Activated gamma-delta T cell treated with anti-CD3 and anti-CD28 coated beads, Interleukin-2, amount 50 U/mL, for 16 hours (primary cell): Measurements from ENCODE around the gene BICC1.
"Not testable (repeated sequence)": the region's sequence is repeated elsewhere in the genome, so short reads cannot be mapped to it uniquely, and the experiment has no call there.

Experiments used
- DNase-seq: peaks from one replicate; pipeline ENCODE4 v3.0.0-alpha.2; 2020; ENCODE audit warnings: low read depth

BICC1 gene

DNA sequence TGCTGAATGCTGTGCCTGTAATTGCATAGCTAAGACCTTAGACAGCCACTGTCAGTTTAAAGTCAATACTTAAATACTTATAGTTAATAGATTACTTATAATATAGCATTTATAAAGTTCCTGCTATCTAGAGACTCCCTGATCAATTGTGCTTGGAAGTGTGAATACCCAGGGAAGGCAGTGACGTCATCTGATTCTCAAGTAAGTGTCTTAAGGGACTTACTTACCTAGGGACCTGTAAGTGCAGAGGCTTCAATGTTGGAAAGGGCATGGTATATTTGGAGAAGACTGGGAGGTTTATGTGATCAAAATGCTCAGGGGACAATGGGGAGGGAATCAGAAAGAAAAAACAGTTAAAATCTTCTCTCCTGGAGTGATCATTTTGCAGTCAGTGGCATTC lies 55.0 kb downstream of the BICC1 start:
- DNase-seq = no peak

DNA sequence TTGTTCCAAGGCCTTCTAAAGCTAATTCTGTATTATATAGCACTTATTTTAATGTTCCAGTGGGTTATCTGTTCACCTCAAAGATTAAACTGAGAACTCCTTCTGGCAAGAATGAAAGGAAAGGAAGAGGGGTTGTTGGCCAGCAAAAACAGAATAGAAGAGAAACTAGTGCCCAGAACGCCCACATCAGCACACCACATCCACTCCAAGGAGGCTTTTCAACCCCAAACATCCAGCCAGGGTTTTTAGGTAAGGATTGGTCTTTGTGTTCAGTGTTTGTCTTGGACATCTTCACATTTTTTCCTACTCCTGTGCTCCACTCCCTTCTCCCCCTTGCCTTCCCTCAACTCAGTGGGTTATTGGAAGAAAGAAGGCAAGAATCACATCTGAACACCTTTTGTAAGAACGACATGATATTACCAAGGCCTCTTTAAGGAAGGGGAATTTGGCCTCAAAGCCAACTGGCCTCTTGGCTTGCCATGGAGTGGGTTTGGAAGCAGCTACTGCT lies 55.8 kb downstream of the BICC1 start:
- no peak for DNase-seq

DNA sequence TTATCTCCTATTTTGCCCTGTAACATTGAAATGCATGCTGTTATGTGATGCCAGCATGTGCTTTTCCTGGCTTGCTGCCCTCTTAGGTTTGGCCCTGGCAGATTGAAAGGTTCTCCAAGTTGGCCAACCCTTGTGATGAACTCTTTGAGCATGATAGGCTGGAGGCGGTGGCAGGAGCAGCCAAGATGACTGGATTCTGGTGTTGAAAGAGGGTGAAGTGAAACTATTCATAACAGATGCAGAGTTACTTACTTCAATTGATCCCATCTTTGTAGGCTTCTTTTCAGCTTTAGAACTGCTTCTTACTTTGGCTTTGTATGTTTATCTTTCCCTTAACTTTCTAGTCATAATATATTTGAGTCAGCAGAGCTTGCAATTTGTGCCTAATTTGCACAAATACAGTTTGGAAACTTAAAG lies 57.6 kb downstream of the BICC1 start:
- DNase-seq = no peak

DNA sequence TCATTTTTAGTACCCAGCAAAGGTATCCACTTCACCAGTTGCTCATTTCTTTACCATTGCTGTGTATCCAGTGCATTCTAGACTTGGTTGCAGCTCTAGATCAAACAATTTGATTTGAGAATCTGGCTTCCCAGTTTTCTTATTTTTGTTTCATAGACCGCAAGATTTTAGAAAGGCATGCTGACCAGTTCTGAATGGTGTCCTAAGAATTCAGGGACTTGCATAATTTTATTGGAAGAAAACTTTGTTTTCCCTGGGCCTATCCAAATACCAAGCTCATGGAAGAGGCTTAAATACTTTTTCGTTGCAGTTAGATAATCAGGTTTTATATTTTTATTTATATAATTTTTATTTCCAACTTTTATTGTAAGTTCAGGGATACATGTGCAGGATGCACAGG lies 58.3 kb downstream of the BICC1 start:
- DNase-seq = no peak

DNA sequence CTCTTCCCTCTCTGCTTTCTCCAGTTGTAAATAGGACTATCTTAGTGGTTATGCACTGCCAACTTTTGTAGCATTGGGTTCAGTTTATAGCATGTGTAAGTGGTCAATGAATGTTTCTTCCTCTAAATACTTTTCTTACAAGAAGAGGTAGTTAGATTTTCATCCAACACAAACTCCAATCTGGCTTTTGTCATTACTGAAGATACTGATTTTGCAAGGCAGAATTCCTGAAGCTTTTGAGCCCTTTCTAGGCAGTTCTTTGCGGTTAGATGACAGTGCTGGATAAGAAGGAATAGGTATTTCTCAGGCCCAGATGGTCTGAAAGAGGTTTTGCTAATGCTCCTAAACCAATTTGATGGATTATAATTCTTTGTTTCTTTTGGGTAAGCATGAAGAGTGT lies 60.5 kb downstream of the BICC1 start:
- DNase-seq = no peak

DNA sequence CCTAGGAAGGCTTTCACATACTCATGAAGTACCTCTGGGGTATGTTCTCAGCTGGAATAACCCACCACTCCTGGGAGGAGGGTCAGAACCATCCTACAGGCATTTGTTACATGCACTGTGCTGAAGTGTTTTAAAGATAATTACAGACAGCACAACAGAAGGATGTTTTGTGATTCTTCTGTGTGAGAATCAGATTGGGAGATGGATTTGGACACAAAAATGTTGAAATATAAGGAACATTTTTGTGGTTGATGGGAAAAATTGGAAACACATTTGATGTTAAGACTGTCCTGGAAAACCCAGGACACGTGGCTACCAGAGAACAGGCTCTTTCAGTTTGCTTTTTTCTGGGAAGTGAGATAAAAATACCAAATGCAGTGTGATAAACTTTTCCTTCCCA lies 61.4 kb downstream of the BICC1 start:
- no peak for DNase-seq

DNA sequence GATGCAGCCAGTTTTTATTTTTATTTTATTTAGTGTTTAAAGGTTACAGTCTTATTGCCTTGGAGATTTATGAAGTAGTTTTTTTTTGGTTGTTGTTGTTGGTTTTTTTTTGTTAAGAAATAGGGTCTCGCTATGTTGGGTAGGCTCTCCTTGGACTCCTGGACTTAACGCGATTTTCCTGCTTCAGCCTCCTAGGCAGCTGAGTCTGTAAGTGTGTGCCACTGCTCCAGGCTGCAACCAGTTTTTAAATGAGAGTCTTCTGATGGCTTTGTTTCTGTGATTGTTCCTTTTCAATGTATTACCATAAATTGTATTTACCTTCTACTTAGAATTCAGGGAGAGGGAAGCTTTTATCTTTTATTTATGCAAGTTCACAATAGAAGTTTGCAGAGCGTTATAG lies 62.8 kb downstream of the BICC1 start:
- DNase-seq = no peak

DNA sequence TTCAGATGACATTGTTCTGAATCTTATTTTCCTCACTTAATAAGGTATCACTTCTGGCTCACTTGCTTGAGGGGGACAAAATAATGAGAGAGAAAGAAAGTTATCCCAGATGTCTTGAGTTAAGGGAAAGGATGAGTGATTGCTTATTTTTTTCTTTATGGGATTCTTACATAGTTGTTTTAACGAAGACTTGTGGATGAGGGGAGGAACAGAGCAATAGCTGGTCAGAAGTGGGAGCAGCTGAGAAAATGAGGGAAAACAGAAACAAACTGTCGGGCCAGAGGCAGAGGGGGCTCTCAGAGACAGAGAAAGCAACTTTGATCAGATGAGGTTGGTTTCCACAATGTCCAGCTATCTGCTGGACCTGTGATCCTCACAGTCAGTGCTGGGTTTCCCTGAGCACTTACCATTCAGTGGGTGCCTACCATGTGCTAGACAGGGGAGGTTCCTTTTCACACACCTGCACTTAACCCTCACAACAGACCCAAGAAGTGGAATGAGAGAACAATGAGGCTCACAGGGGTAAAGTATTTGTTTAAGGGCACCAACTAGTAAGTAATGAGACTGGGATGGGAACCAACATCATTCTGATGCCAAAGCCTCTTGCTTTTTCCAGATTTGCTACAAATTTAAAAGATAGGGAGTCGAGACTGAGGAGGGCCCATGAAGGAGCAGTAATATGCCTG lies 64.2 kb downstream of the BICC1 start:
- no peak for DNase-seq

DNA sequence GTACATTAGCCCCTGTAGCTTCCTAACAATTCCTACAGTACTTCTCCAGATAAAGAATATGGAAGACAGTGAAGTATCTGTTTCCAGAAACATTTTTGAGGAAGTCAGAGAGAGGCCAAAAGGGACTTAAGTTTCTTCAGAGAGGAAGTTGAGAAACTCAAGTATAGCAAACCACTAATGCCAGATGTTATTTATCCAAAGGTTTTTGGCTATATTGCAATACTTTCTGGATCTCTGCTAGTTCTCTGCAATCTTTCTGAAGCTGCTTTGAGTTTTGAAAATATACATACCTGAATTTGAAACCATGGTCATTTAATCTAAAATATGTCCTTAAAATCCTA lies 64.7 kb downstream of the BICC1 start:
- no peak for DNase-seq

DNA sequence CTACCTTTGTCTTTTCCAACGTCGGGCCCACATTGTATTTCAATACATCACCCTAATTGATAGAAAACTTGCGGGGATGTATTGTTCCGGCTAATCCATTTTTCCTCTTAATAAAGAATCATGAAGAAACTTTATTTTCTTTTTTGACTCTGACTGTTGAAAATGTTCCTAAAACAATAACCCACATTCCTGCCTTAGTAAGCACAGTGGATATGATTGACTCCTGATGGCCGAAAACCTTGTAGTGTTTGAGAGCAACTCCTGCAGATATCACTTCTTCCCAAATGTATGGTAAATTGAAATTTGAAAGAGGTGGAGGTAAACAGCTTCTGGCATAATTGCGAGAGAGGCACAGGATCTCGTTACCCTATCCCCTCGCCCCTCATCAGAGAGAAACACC lies 65.7 kb downstream of the BICC1 start:
- no peak for DNase-seq

DNA sequence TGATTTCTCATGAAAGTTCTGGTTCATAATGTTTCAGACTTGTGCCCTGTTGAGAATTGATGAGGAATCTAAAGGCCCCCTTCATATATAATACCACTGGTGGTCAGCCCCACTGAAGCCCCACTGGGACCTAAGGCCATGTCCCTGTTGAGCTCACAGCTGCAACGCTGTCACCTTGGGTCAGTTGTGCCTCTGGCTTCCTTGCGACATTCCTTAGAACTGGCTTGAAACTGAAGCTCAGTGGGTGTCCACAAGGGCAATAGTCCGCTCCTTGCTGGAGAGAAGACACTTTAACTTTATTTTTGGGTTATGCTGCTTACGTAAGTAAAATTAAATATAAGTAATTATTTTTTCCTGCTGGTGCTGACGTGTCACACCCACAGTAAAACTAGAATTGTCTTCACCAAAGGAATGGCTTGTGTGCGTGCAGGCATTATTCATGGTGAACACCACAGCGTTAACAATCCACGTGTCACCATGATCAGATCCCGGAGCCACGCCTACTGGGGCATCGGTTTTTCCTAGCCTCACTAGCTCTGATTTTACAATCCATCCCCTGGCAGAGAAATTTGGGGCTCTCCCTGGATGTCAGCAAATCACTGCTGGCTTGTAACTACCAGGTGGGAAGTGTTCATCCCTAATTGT lies 66.5 kb downstream of the BICC1 start:
- DNase-seq = no peak

DNA sequence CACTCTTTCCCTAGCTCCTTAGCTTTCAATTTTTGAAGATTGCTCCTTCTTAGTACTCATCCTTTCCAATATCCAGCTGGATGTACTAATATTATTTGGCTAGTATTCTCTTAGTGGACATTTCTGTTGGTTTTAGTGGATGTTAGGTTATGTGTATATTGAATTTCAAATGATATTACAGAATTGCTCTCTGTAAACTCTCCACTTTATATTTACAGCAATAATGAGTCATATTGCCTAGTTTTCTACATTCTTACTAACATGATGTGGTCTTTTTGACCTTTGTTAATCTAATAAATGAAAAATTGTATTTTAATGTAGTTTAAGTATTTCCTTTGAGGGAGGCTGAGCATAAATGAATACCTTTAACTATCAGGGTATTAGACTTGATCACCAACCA lies 69.4 kb downstream of the BICC1 start:
- DNase-seq = no peak

DNA sequence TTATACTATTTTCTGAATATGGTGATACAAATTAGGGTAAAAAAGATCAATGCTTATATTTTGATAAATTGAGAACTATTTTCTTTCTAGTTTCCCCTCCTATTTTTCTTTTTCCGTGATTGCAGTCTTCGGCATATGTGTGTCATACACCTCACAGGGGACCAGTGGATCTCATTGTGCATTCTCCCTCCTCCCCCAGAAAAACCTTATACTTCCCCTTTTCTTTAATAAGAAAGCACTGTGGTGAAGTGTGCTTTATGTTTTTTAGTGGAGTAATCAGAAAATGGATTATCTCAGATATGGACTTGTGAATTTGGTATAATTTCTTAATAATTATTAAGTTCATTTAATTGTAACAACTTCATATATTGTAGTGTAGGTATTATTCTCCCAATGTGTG lies 72.8 kb downstream of the BICC1 start:
- no peak for DNase-seq

DNA sequence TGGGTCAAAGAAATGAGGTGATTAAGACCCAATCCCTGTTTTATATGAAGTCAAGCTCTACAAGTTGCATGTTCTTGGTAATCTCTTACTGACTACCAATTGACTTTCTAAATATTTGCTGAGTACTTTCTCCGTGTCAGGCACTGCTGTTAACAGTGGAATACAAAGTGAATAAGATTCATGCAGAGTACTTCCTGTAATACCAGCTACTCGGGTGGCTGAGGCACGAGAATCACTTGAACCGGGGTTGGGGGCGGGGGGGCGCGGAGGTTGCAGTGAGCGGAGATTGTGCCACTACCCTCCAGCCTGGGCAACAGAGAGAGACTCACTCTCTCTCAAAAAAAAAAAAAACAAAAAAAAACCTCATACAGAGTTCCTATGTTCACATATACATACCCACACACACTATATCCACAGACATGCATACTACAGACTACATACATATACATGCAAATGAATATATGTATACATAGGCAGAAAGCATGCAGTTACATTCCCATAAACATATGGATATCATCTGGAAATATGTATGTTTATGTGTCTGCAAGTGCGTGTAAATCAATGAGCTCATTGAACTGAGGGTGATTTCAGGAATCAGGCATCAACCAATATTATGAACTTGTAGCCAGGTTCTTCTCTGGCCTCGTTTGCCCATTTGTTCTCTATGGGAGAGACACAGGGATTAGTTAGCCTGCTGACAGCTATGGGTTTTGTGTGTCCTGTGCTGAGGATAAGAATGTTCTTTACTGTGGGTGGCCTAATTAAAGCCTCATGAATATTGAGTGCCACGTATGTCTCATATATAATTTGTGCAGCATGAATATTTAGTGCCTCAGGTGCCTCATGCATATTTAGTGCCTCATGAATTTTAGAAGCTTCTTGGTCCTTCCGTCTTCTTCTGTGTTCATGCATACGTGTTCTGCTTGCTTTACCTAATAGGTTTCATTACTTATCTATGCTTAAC lies 73.9 kb downstream of the BICC1 start:
- no peak for DNase-seq

DNA sequence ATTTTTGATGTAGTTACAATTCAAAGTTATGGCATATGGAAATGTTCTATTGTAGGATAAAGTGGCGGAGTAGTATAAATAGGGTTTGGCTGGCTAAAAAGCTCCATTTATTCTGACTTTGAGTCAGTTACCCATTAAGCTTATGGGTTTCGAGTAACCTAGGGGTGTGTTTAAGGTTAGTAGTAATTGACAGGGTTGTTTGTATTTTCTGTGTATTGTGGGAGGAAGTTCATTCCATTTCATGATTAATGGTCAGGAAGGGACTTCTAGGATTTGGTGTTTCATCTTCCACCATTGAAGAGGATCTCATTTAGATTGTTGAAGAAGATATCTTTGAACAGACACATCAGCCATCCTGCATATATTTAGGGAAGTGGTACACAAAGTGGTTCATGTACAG lies 75.0 kb downstream of the BICC1 start:
- no peak for DNase-seq

DNA sequence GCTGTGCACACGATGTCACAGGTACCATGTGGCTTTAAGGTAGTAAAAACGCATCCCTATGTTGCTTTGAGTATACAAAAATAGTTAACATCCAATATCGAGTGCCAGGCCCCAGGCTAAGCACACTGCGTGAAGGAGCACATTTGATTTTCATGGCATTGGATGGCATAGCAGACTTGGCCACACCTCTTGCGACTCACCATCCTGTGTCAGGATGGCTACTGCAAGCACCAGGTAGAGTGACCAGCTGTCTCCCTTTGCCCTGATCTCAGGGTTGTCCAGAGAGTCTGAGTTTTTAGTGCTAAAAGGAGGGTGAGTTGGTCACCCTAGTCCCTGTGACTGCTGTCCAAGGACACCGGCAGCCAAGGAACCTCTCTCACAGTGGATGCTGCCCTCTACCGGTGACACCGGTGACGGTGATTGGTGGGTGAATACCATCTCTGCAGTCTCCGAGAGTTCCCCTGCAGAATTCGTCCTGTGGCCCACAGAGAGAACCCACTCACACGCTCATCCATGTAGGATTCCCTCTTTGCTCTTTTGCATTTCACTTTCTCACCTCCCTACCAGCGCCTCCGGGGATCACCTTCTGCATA lies 76.1 kb downstream of the BICC1 start:
- no peak for DNase-seq

DNA sequence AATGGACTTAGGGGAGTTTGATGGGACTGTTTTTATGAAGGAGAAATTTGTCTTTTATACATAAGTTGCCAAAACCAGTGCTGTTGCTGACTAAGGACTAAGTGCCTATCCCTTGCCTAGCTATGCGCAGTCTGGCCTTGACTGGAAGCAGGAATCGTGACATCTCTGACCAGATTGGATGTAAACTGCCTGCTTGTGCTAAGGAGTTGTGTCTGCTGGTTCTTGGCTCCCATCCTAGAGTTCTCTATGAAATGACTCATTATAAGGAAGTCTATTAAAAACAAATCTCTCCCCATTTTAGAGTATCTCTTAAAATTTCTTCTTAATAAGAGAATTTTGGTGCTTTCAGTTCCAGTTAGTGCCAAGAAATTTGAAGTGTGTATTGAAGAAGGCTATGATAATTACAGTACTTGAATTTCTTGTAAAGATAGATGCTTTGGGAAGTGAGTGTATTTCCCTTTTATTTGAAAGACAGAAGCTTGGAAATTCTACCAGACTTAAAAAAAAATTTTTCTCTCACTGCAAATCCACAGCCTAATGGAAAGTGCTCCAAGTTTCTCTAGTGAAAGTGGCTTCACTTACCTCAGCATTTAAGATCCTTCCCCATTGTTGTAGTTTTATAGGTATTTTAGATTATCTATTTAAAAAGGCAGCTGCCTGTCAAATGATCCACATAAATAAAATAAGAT lies 77.6 kb downstream of the BICC1 start:
- DNase-seq = no peak

DNA sequence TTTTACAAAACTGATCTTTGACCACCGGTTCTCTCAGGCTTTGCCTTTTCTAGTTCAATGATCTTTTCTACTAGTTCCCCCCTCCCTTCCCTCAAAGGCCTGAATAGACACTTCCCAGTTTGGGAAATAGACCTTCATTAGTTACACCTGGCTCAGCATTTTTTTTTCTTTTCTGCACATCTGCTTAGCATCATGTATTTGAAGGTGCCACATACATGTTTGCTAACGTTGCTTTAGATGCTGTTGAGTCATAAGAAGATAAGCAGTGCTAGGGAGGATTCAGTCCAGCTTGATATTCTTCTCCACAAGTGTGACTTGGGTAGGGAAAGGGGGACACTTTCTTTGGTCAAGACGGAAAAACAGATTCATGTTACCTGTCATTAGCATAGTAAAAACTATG lies 78.3 kb downstream of the BICC1 start:
- DNase-seq = no peak

DNA sequence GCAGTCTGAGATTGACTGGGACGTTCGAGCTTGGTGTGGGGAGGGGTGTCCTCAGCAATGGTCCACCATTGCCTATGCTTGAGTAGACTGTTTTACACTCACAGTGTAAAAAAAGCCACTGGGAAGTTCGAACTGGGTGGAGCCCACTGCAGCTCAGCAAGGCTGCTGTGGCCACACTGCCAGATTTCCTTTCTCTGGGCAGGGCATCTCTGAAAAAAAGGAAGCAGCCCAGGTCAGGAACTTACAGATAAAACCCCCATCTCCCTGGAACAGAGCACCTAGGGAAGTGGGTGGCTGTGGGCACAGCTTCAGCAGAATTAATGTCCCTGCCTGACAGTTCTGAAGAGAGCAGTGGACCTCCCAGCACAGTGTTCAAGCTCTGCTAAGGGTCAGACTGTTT lies 80.3 kb downstream of the BICC1 start:
- DNase-seq = no peak

DNA sequence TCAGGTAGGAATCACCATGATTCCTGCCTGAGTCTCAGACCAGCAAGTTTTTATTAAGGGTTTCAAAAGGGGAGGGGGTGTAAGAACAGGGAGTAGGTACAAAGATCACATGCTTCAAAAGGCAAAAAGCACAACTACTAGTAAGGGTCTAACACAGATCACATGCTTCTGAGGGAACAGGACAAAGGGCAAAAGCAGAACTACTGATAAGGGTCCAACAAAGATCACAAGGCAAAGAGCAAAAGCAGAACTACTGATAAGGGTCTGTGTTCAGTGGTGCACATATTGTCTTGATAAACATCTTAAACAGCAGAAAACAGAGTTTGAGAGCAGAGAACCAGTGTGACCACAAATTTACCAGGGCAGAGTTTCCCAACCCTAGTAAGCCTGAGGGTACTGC lies 84.5 kb downstream of the BICC1 start:
- not testable (repeated sequence) for DNase-seq

DNA sequence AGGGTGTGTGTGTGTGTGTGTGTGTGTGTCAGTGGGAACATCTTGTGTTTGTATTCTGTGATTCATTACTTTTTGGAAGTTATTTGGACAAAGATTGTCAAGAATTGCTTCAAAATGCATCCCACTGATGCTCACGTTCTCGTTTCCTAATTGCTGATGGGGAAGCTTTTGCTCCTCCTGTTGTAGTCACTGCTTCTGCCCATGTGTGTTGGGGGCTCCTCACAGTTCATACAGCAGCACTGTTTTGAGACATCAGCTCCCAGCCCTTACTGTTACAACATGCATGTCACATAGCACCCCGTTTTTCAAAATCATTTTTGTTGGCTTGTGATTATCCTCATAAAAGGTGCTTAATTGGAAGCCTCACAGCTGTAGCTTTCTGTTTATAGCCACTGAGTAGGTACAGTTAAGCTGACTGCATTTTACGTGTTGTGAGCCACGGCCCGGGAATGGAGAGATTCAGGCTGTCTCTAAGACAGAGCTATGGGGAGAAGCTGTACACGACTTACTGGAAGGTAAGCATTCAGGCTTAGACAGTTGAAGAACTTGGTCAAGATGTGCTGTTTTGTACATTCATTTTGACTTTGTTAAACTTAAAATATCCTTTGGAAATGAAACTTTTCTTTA lies 87.4 kb downstream of the BICC1 start:
- DNase-seq = no peak
